GM18873 (cell line): ENCODE data around the gene MAGEC2.

Experiments
- ATAC-seq: cut with Tn5 transposase; IDR thresholded peaks from one replicate; pipeline ENCODE4 v1.9.1; 2021; ENCODE audit warnings: mild to moderate bottlenecking, moderate library complexity, moderate number of reproducible peaks; ENCODE audit not compliant: unreplicated experiment, low FRiP score

The MAGEC2 gene, protein sequence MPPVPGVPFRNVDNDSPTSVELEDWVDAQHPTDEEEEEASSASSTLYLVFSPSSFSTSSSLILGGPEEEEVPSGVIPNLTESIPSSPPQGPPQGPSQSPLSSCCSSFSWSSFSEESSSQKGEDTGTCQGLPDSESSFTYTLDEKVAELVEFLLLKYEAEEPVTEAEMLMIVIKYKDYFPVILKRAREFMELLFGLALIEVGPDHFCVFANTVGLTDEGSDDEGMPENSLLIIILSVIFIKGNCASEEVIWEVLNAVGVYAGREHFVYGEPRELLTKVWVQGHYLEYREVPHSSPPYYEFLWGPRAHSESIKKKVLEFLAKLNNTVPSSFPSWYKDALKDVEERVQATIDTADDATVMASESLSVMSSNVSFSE

DNA sequence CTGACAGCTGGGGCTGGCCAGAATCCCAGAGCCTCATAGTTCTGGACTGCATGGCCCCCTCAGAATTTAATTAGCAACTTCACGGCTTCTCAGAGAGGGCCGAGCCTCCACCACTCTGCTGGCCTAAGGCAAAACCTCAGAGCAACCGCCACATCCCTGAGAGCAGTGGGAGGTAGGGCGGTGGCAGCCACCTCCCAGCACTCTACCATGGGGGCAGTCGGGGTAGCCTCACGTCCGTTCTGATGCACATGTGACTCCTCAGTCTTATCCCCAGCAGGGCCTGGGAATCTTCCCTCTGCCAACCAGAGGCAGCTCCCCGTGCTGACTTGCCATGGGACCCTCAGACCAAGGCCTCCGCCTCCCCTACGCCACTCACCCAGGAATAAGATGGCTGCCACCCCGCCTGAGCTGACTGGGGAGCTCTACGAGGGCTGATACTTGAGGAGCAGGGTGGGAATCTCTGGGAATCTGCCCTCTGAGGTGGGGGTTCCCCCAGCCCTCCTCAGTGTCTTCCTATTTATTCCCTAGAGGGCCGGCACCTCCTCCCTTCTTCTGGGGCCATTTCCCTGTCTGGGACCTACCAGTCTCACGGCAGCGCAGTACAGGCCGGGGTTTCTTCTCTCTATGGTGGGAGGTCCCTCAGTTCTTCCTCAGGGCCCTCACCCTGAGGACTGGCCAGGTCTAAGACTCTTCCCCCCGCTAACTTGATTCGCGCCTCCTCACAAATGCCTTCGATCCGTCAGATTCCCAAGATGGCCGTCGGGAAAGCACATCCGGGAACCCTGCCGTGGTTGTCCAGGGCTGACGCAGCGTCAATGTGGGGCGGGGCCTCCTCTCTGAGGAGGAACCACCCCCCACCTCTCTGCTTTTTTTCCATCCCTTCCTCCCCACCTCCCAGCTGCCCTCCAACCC, at the start of gene MAGEC2:
TSS of gene MAGEC2 (minus strand) at position 769 of the 912 bp plus-strand sequence. CDS start 1,303 bp downstream, outside the sequence.
- ATAC-seq = no peak

DNA sequence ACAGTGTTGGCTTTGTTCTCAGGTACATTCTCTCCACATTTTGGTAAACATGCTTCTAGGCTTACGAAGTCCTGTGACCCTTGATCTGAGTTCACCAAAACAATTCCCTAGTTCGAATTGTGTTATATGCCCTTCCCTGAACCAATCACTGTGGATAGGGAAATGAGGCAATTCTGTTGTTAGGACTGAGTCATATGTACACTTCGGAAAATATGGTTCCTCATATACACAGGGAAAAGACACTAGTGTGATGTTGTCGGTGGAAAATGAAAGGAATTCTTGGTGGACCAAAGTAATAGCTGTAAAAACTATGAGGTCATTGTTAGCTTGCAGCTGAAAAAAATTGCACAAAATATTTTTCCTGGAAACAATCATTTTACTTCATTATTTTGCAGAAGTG, 46.6 kb upstream of the MAGEC2 start:
- no peak for ATAC-seq

DNA sequence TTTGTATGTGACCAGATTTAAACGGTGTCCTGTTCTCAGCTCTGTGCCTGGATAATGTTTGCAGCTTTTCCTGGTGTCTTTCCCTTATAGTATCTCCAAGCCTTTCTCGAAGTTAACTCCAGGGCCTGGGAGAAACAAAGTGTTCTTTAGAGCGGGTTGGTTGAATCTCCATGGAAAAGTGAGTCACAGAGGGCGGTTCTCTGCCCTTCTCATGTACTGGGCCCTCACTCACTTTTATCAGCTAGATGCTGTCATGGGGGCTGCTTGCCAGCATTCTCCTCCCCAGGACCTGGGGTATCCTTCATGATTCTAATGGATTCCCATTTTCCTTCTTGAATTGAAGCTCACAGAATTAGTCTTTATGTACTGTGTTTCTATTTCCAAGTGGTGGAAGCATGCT, 46.1 kb upstream of the MAGEC2 start:
- no peak for ATAC-seq

DNA sequence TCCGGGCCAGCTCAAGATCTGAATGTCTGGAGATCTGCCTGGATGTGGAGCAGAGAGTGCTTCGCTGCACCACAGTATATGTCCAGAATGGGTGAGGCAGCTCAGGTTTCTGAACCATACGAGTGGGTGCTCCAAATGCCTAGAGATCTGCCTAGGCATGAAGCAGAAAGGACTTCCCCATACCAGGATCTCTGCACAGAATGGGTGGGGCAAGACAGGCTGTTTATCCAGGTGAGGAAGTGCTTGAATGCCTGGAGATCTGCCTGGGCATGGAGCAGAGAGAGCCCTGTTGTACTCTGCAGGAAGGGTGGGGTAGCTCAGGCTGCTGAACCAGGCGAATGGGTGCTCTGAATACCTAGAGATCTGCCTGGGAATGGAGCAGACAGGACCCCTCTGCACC, 45.4 kb upstream of the MAGEC2 start:
- no peak for ATAC-seq

DNA sequence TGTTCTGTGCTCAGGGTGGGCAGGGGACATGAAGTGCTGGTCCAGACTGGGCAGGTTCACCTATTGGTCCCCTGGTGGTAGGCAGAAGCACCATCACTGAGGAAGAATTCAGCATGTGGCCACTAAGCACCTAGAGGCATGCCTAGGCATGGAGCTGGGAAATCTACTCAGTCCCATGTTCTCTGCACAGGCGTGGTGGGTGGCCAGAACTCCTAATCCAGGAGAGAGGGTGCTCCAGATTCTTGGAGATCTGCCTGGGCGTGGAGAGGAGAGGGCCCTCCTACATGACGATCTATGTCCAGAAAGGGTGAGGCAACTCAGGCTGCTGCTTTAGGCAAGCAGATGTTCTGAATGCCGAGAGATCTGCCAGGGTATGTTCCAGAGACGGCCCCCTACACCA, 44.6 kb upstream of the MAGEC2 start:
- ATAC-seq = no peak

DNA sequence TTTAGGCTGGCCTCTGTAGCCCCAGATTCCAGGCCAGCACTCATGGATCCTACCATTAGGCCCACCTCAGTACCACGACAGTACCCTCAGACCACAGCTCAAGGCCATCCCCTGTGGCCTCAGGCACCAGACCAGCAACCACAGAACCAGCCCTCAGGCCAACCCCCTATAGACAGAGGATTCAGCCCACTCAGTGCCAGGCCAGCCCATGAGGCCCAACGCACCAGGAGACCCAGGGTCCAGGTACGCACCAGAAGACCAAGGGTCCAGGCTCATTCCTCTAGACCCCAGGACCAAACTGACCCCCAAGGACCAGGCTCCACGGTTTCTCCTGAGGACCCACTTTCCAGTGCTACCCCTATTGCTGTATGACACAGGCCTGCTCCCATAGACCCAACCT, 39.5 kb upstream of the MAGEC2 start:
- ATAC-seq = no peak

DNA sequence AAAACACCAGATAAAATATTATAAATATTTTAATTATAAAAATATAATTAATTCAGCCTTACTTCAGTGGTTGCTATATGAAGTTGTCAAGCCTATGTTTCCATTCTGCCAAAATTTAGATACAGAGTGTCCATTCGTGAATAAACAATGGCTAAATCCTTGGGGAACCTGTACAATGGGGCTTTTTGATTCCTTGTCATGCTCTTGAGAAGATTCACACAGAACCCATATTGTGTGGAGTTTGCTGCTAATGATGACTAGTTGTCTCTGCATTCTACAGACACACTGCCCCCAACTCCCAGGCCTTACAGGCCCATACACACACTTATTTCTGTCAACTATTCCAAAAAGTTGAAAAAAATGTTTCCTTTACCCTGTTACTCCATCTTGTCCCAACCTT, 33.4 kb upstream of the MAGEC2 start:
- no peak for ATAC-seq

DNA sequence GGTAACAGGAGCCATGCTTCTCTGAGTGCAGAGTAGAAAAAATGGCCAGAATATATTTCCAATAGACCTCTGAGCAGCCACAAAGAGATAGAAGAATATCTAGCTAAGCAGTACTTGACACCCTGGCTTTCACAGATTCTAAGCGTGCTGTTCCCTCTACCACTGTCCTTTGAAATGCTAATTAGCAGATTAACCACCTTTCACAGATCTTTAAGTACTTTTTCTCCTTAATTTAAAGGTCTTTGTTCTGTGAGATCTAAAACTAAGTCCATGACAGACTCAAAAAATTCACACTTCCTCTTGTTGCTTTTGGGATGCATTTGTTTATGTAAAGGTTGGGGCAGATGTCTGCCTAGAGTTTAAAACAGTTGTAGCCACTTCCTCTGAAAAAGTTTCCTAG, 28.3 kb upstream of the MAGEC2 start:
- ATAC-seq = no peak

DNA sequence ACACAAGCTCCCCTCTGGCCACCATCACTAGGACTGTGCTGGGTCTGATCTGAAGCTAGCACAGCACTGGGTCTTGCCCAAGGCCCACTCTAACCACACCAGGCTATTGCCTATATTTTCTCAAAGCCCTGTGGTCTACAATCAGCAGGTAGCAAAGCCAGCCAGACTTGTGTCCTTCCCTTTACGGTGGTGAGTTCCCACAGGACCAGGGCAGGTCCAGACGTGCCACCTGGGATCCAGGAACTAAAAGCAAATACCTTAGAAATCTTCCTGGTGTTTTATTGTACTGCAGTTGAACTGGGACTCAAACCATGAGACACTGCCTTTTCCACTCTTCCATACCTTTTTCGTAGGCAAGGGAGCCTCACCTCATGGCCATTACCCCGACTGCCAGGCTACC, 9.0 kb upstream of the MAGEC2 start:
- no peak for ATAC-seq

DNA sequence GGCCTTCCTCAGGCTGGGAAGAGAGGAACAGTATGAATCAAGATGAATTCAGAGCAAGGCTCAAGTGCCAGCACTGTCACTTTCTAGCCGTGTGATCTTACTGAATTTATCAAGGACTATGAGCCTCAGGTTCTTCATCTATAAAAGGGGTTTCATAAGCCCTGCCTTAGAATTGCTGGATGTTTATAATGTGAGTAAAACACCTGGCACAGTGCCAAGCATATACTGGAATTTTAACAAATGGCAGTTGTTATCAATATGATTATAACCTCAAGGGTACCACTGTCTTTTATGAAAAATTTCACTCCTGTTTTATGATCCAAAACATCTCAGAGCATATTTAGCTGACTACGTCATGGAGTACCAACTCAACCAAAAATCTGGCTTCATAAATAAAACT, 4.0 kb downstream of the MAGEC2 start:
- ATAC-seq = no peak

DNA sequence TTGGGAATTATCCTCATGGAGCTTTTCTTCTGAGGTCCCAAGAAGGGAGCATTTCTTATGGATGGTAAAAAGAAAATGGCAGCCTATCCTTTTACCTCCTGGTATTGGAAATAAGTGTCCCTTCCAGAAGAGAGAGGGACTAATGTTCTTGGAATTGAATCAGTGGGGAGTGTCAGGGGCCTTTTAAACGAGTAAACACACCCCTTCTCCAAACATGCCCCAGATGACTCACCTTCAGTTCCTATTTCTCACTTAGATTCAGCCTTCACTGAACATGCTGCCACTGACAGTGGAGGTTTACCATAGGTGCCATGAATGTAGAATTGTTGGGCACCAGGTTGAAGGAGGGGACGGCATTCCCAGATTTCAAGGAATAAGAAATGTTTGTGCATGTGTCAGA, 19.0 kb downstream of the MAGEC2 start:
- no peak for ATAC-seq

DNA sequence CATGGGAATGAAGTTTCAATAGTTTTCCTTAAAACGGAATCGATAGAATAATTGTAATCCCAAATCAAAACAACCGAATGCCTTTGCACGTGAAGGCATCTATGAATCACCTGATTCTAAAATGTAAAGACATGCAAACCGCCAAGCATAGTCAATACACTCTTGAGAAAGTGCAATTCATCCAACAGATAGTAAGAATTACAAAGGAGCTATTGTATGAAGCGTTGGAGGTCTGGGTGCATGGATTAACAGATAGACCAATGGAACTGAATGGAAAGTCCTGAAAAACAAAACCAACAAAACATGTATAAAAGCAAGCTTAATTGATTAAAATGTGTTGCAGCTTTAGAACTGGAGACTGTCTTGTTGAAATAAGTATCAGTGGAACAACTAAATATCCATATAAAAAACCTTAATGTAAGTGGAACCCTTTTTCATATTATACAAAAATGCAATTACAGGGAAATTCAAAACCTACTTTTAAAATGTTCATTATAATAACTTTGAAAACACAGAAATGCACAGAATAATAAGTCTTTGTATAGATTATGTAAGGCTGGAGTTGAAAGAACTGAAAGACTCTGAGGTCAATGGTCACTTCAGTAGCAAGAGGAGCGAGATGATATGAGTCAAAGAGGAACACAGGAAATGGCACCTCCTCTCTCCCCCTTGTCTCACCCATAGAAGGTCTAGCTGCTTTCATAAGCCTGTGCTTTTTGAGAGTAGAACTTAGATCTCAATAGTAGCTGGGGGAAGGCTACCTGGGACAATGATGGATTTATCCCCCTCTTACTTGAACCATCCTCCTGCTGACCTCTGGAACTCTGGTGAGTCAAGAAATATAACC, 20.1 kb downstream of the MAGEC2 start:
- ATAC-seq = no peak

DNA sequence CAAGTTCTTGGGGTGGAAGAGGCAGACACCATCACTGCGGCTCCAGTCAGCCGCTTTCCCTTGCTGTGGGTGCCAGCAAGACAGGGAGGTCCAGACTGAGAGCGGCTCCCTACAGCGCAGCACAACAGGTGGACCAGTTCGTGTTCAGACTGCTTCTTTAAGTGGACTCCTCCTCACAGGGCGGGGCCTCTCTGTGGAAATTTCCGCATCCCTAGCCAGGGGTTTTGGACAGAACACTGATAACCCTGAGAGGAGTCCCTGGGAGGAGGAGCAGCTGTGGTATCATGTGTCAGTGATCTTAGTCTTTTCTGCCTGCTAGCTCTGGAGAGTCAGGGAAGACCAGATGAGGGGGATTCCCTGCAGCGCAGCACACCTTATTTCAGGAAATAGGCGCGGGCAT, 48.5 kb downstream of the MAGEC2 start:
- no peak for ATAC-seq
